ENCODE data around the gene CCRL2. TPM values are rescaled to one million over a fixed set of nuclear protein-coding genes. Genes with fewer than 3 reads are reported as not detected.

CCRL2 gene
- total RNA-seq, 1 experiment from 2014 or later = not detected

- TF ChIP-seq, protein P1, sequence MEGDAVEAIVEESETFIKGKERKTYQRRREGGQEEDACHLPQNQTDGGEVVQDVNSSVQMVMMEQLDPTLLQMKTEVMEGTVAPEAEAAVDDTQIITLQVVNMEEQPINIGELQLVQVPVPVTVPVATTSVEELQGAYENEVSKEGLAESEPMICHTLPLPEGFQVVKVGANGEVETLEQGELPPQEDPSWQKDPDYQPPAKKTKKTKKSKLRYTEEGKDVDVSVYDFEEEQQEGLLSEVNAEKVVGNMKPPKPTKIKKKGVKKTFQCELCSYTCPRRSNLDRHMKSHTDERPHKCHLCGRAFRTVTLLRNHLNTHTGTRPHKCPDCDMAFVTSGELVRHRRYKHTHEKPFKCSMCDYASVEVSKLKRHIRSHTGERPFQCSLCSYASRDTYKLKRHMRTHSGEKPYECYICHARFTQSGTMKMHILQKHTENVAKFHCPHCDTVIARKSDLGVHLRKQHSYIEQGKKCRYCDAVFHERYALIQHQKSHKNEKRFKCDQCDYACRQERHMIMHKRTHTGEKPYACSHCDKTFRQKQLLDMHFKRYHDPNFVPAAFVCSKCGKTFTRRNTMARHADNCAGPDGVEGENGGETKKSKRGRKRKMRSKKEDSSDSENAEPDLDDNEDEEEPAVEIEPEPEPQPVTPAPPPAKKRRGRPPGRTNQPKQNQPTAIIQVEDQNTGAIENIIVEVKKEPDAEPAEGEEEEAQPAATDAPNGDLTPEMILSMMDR (IDR thresholded peaks at IDR 0.05) = no peak
- TF ChIP-seq GABPB1 (CRISPR knock-in tag; IDR thresholded peaks at IDR 0.05) = no peak
- TF ChIP-seq IRF2 (CRISPR knock-in tag; IDR thresholded peaks at IDR 0.05; ENCODE audit: borderline replicate concordance, low read depth) = no peak
- TF ChIP-seq NR2C2 (CRISPR knock-in tag; IDR thresholded peaks at IDR 0.05) = no peak
Measured at GRCh38 chr3:46370839-46371518, 36.1 kb upstream of the CCRL2 start, which contains the start of gene CCR5 (continued).

DNA sequence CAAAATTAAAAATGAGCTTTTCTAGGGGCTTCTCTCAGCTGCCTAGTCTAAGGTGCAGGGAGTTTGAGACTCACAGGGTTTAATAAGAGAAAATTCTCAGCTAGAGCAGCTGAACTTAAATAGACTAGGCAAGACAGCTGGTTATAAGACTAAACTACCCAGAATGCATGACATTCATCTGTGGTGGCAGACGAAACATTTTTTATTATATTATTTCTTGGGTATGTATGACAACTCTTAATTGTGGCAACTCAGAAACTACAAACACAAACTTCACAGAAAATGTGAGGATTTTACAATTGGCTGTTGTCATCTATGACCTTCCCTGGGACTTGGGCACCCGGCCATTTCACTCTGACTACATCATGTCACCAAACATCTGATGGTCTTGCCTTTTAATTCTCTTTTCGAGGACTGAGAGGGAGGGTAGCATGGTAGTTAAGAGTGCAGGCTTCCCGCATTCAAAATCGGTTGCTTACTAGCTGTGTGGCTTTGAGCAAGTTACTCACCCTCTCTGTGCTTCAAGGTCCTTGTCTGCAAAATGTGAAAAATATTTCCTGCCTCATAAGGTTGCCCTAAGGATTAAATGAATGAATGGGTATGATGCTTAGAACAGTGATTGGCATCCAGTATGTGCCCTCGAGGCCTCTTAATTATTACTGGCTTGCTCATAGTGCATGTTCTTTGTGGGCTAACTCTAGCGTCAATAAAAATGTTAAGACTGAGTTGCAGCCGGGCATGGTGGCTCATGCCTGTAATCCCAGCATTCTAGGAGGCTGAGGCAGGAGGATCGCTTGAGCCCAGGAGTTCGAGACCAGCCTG, 35.3 kb upstream of the CCRL2 start:
- Mint-ChIP-seq H3K27me3 (ENCODE audit: low read depth) (peaks cover 9% of the 10 kb centered on the region), H3K36me3 (no peaks in the 10 kb centered on the region), H3K27ac (no peak overlapping the region), H3K4me1 (peaks cover 13% of the 10 kb centered on the region), H3K4me3 (no peak overlapping the region), H3K9me3 (no peaks in the 10 kb centered on the region)
- no peak for DNase-seq (ENCODE audit: low spot score)
- ATAC-seq = no peak
- no peak for TF ChIP-seq NFE2L1 (CRISPR knock-in tag; IDR thresholded peaks at IDR 0.05)
- POLR2A ChIA-PET = interaction anchor here (0.8 kb wide), 1 partner anchor 8 kb away, joined by 3 read pairs; no protein-coding TSS in a partner anchor
- CTCF ChIA-PET = interaction anchor here (0.7 to 5.5 kb wide), 15 partner anchors 10 to 292 kb away, joined by 3 to 68 read pairs (median 4); partner anchors contain the start of genes CCR1 and CCR2

GRCh38 chr3:46372492-46373359, 34.3 kb upstream of the CCRL2 start:
- no peak overlapping the region for H3K27ac Mint-ChIP-seq
- ChIA-PET CTCF (interaction anchor here (0.7 to 5.5 kb wide), 12 partner anchors 9 to 293 kb away, joined by 3 to 68 read pairs (median 4); partner anchors contain the start of genes CCR1 and CCR2), POLR2A (interaction anchor here (0.8 kb wide), 1 partner anchor 9 kb away, joined by 3 read pairs; no protein-coding TSS in a partner anchor)
- H3K27me3 Mint-ChIP-seq (ENCODE audit: low read depth) = peaks cover 8% of the 10 kb centered on the region
- no peaks in the 10 kb centered on the region for H3K9me3 Mint-ChIP-seq
- ATAC-seq (no peak), DNase-seq (ENCODE audit: low spot score) (no peak)
- no peaks in the 10 kb centered on the region for H3K36me3 Mint-ChIP-seq
- TF ChIP-seq NR2C2 (CRISPR knock-in tag; IDR thresholded peaks at IDR 0.05) (no peak), SP1 (CRISPR knock-in tag; conservative IDR thresholded peaks at IDR 0.05) (no peak), JAZF1 (CRISPR knock-in tag; IDR thresholded peaks at IDR 0.05) (no peak), ZNF512 (CRISPR knock-in tag; IDR thresholded peaks at IDR 0.05; ENCODE audit: borderline replicate concordance) (no peak), ESRRA (CRISPR knock-in tag; IDR thresholded peaks at IDR 0.05; ENCODE audit: borderline replicate concordance) (no peak)
- TF ChIP-seq, protein P2, sequence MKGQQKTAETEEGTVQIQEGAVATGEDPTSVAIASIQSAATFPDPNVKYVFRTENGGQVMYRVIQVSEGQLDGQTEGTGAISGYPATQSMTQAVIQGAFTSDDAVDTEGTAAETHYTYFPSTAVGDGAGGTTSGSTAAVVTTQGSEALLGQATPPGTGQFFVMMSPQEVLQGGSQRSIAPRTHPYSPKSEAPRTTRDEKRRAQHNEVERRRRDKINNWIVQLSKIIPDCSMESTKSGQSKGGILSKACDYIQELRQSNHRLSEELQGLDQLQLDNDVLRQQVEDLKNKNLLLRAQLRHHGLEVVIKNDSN (CRISPR knock-in tag; IDR thresholded peaks at IDR 0.05) = no peak
- TF ChIP-seq, protein P3, sequence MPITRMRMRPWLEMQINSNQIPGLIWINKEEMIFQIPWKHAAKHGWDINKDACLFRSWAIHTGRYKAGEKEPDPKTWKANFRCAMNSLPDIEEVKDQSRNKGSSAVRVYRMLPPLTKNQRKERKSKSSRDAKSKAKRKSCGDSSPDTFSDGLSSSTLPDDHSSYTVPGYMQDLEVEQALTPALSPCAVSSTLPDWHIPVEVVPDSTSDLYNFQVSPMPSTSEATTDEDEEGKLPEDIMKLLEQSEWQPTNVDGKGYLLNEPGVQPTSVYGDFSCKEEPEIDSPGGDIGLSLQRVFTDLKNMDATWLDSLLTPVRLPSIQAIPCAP (CRISPR knock-in tag; IDR thresholded peaks at IDR 0.05) = no peak
- no peak overlapping the region for H3K4me3 Mint-ChIP-seq
- H3K4me1 Mint-ChIP-seq = peaks cover 13% of the 10 kb centered on the region

Data from WTC11 (cell line).